Measurements from ENCODE around the gene SMC6.
A peak's percentile ranks its signal among the peaks of the same experiment; 100 is the strongest.

Gene SMC6

DNA sequence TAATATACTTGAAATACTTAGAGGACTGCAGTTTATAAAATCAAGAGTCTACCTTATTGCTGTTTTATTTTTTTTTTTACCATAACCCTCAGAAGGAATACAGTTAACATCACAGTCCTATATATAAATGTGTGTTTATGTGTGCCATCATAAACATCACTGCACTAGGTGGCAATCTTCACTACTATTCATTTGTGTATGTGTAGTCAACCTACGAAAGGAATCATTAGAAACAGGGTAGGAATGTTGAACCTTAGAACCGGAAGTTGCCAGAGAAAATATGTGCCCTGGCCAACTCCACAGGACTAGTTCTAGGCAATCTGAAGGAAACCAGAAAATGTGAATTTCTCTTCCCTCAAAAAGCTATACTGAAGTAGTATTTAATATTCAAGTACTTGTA lies 3.7 kb upstream of the SMC6 start:
- no peaks in the 10 kb centered on the region for H3K36me3 ChIP-seq (ENCODE audit: control insufficient read depth, insufficient read depth, low read length)
- H3K4me3 ChIP-seq (ENCODE audit: low read length) = no peak overlapping the region
- no peaks in the 10 kb centered on the region for H3K4me1 ChIP-seq (ENCODE audit: control insufficient read depth, insufficient read depth, low read length)
- H3K27me3 ChIP-seq (ENCODE audit: control insufficient read depth, insufficient read depth, low read length) = no peaks in the 10 kb centered on the region
- H3K9me3 ChIP-seq (ENCODE audit: control insufficient read depth, low read length) = no peaks in the 10 kb centered on the region
- no peak overlapping the region for H3K9ac ChIP-seq (ENCODE audit: low read length)

DNA sequence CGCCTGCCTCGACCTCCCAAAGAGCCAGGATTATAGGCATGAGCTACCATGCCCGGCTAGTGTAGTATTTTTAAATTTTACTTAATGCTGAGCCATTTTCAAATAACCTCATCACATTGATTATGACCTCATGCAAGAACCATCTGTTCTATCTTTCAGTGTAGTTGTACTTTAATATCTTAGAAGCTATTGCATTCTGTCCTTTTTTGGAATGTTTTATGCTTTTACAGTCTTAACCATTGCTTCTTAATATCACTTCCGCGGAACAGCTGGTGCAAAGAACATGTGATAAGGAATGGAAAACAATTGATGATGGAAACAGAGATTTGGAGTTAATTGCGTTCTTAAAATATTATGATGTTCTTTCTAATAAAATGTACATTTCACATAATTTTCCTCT lies 3.1 kb upstream of the SMC6 start:
- Histone ChIP-seq H3K4me3 (ENCODE audit: low read length) (no peak overlapping the region), H3K9me3 (ENCODE audit: control insufficient read depth, low read length) (no peaks in the 10 kb centered on the region), H3K9ac (ENCODE audit: low read length) (no peak overlapping the region), H3K27me3 (ENCODE audit: control insufficient read depth, insufficient read depth, low read length) (no peaks in the 10 kb centered on the region), H3K4me1 (ENCODE audit: control insufficient read depth, insufficient read depth, low read length) (no peaks in the 10 kb centered on the region), H3K36me3 (ENCODE audit: control insufficient read depth, insufficient read depth, low read length) (no peaks in the 10 kb centered on the region)

- Histone ChIP-seq H3K9ac (ENCODE audit: low read length) (peak overlapping the region; percentile 86), H3K4me1 (ENCODE audit: control insufficient read depth, insufficient read depth, low read length) (no peaks in the 10 kb centered on the region), H3K27me3 (ENCODE audit: control insufficient read depth, insufficient read depth, low read length) (no peaks in the 10 kb centered on the region), H3K9me3 (ENCODE audit: control insufficient read depth, low read length) (no peaks in the 10 kb centered on the region), H3K4me3 (ENCODE audit: low read length) (peak overlapping the region; percentile 57), H3K36me3 (ENCODE audit: control insufficient read depth, insufficient read depth, low read length) (no peaks in the 10 kb centered on the region)
These were observed 1.3 kb upstream of the SMC6 start for GRCh38 chr2:17754773-17755425.

- no peaks in the 10 kb centered on the region for H3K27me3 ChIP-seq (ENCODE audit: control insufficient read depth, insufficient read depth, low read length)
- H3K9me3 ChIP-seq (ENCODE audit: control insufficient read depth, low read length) = no peaks in the 10 kb centered on the region
- no peaks in the 10 kb centered on the region for H3K4me1 ChIP-seq (ENCODE audit: control insufficient read depth, insufficient read depth, low read length)
- peak overlapping the region; percentile 86 for H3K9ac ChIP-seq (ENCODE audit: low read length)
- peak overlapping the region; percentile 57 for H3K4me3 ChIP-seq (ENCODE audit: low read length)
- no peaks in the 10 kb centered on the region for H3K36me3 ChIP-seq (ENCODE audit: control insufficient read depth, insufficient read depth, low read length)
These were observed 463 bp downstream of the SMC6 start for GRCh38 chr2:17752892-17753802.

- Histone ChIP-seq H3K27me3 (ENCODE audit: control insufficient read depth, insufficient read depth, low read length) (no peaks in the 10 kb centered on the region), H3K4me3 (ENCODE audit: low read length) (no peak overlapping the region), H3K4me1 (ENCODE audit: control insufficient read depth, insufficient read depth, low read length) (no peaks in the 10 kb centered on the region), H3K9ac (ENCODE audit: low read length) (no peak overlapping the region), H3K9me3 (ENCODE audit: control insufficient read depth, low read length) (no peaks in the 10 kb centered on the region), H3K36me3 (ENCODE audit: control insufficient read depth, insufficient read depth, low read length) (no peaks in the 10 kb centered on the region)
These were observed 1.4 kb downstream of the SMC6 start for GRCh38 chr2:17752246-17752645.

- H3K4me1 ChIP-seq (ENCODE audit: control insufficient read depth, insufficient read depth, low read length) = no peaks in the 10 kb centered on the region
These were observed 3.7 kb downstream of the SMC6 start for GRCh38 chr2:17749753-17750438.

DNA sequence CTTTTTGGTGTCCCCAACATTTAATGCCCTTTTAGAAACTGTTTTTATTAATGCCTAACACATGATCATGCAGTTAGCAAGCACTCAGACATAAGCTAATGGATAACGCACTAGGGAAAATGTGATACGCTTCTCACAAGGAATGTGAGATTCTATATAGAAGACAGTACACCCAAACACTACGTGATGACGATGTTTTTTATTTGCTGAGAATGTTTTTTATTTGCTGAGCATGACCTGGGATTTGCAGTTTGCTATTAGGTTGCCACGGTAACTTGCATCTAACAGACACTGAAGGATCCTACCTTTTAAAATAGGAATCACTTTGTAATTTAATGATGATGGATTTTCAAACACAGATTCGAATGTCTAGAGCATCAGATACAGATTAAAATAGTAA lies 4.9 kb downstream of the SMC6 start:
- Histone ChIP-seq H3K36me3 (ENCODE audit: control insufficient read depth, insufficient read depth, low read length) (no peaks in the 10 kb centered on the region), H3K9ac (ENCODE audit: low read length) (no peak overlapping the region), H3K4me1 (ENCODE audit: control insufficient read depth, insufficient read depth, low read length) (no peaks in the 10 kb centered on the region), H3K9me3 (ENCODE audit: control insufficient read depth, low read length) (no peaks in the 10 kb centered on the region), H3K4me3 (ENCODE audit: low read length) (no peak overlapping the region), H3K27me3 (ENCODE audit: control insufficient read depth, insufficient read depth, low read length) (no peaks in the 10 kb centered on the region)

More at GRCh38 chr2:17749753-17750438, 3.7 kb downstream of the SMC6 start:
- Histone ChIP-seq H3K27me3 (ENCODE audit: control insufficient read depth, insufficient read depth, low read length) (no peaks in the 10 kb centered on the region), H3K9ac (ENCODE audit: low read length) (no peak overlapping the region), H3K36me3 (ENCODE audit: control insufficient read depth, insufficient read depth, low read length) (no peaks in the 10 kb centered on the region), H3K4me3 (ENCODE audit: low read length) (no peak overlapping the region), H3K9me3 (ENCODE audit: control insufficient read depth, low read length) (no peaks in the 10 kb centered on the region)

GRCh38 chr2:17747684-17748452 lies 5.7 kb downstream of the SMC6 start:
- no peak overlapping the region for H3K4me3 ChIP-seq (ENCODE audit: low read length)
- H3K9ac ChIP-seq (ENCODE audit: low read length) = no peak overlapping the region
- H3K4me1 ChIP-seq (ENCODE audit: control insufficient read depth, insufficient read depth, low read length) = no peaks in the 10 kb centered on the region
- H3K36me3 ChIP-seq (ENCODE audit: control insufficient read depth, insufficient read depth, low read length) = no peaks in the 10 kb centered on the region
- no peaks in the 10 kb centered on the region for H3K9me3 ChIP-seq (ENCODE audit: control insufficient read depth, low read length)
- no peaks in the 10 kb centered on the region for H3K27me3 ChIP-seq (ENCODE audit: control insufficient read depth, insufficient read depth, low read length)

- Histone ChIP-seq H3K4me1 (ENCODE audit: control insufficient read depth, insufficient read depth, low read length) (no peaks in the 10 kb centered on the region), H3K27me3 (ENCODE audit: control insufficient read depth, insufficient read depth, low read length) (no peaks in the 10 kb centered on the region), H3K9me3 (ENCODE audit: control insufficient read depth, low read length) (no peaks in the 10 kb centered on the region), H3K9ac (ENCODE audit: low read length) (no peak overlapping the region), H3K36me3 (ENCODE audit: control insufficient read depth, insufficient read depth, low read length) (no peaks in the 10 kb centered on the region), H3K4me3 (ENCODE audit: low read length) (no peak overlapping the region)
These were observed 13.4 kb downstream of the SMC6 start for GRCh38 chr2:17740203-17740602.

DNA sequence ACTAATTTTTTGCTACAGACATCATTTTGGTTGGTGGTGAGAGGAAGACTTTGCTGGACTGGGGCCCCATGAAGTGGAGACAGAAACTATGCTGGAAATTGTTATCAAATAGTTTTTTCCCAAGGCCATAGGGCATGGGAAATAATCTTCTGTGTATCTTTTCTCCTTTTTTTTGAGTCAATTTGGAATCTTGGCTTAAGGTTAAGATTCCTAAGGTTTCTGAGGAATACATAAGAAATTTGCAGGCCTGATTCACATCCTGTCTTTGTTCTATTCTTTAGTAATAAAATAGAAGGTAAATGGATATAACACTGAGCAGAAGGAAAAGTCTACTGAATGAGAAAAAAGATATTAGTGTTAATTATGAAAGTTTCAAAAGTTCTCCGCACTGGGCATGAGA lies 16.6 kb downstream of the SMC6 start:
- Histone ChIP-seq H3K36me3 (ENCODE audit: control insufficient read depth, insufficient read depth, low read length) (no peaks in the 10 kb centered on the region), H3K9me3 (ENCODE audit: control insufficient read depth, low read length) (no peaks in the 10 kb centered on the region), H3K4me3 (ENCODE audit: low read length) (no peak overlapping the region), H3K27me3 (ENCODE audit: control insufficient read depth, insufficient read depth, low read length) (no peaks in the 10 kb centered on the region), H3K4me1 (ENCODE audit: control insufficient read depth, insufficient read depth, low read length) (no peaks in the 10 kb centered on the region), H3K9ac (ENCODE audit: low read length) (no peak overlapping the region)

DNA sequence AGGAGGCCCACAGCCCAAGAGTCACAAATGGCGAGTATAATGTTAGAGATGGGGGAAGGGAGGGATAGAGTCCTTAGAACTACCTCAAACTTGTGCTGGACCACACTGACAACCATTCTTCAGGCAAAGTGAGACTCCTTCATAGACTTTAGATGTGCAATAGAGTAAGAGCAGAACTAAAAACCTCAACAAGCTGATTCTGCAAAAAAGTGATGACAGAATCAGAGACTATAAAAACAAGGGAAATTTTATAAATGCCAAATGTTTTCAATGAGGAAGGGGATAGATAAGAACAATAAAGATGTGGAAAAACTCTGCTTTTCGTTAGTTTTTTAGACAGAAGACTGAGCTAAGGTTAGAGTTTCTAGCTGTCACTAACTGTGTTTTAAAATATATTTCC lies 17.7 kb downstream of the SMC6 start:
- H3K9ac ChIP-seq (ENCODE audit: low read length) = no peak overlapping the region
- no peaks in the 10 kb centered on the region for H3K9me3 ChIP-seq (ENCODE audit: control insufficient read depth, low read length)
- H3K36me3 ChIP-seq (ENCODE audit: control insufficient read depth, insufficient read depth, low read length) = no peaks in the 10 kb centered on the region
- no peaks in the 10 kb centered on the region for H3K4me1 ChIP-seq (ENCODE audit: control insufficient read depth, insufficient read depth, low read length)
- H3K4me3 ChIP-seq (ENCODE audit: low read length) = no peak overlapping the region
- no peaks in the 10 kb centered on the region for H3K27me3 ChIP-seq (ENCODE audit: control insufficient read depth, insufficient read depth, low read length)

Data from mucosa of stomach (tissue), 1 donor.